HepG2 (cell line): ENCODE measurements around the gene GALR3. TPM values are rescaled to one million over a fixed set of nuclear protein-coding genes. Genes with fewer than 3 reads are reported as not detected.
A peak's percentile ranks its signal among the peaks of the same experiment; 100 is the strongest.

Experiments used
- FIP1L1 ChIP-seq: fragments of 200-400 bp; formaldehyde crosslinking; IDR thresholded peaks from 2 replicates; pipeline ENCODE4 v1.6.1; 2018; ENCODE audit warnings: low read depth, mild to moderate bottlenecking, low read length, moderate library complexity, borderline replicate concordance; ENCODE audit not compliant: insufficient read depth
- ZNF333 ChIP-seq: sonication (generic); formaldehyde crosslinking; IDR thresholded peaks from 2 replicates; pipeline ENCODE4 v1.4.0; 2020; ENCODE audit warnings: mild to moderate bottlenecking, missing genetic modification reagents, borderline replicate concordance
- ZNF563 ChIP-seq: sonication (generic); formaldehyde crosslinking; IDR thresholded peaks from 2 replicates; pipeline ENCODE4 v1.8.0; 2022; ENCODE audit warnings: mild to moderate bottlenecking, moderate library complexity, missing genetic modification reagents
- ZNF710 ChIP-seq: sonication (generic); formaldehyde crosslinking; IDR thresholded peaks from 2 replicates; pipeline ENCODE4 v1.5.0; 2020; ENCODE audit warnings: mild to moderate bottlenecking, missing genetic modification reagents, borderline replicate concordance
- polyA plus RNA-seq, 8 experiments: library from polyadenylated mRNA; depleted of rRNA in 3 of 8; stranded (reverse) in 7 of 8; unstranded in 1 of 8; fragments of >200 nt; fragmentation: Illumina TruSeq in 4 of 8; extraction: Trizol in 4 of 8; gene quantifications; 2 replicates each; pipeline versions ENCODE4 v1.2.1 to v1.2.3, GENCODE V29; 2011 to 2016; ENCODE audit warnings: low read depth in 4 of 8, missing spikeins in 1 of 8, mixed read lengths in 1 of 8; ENCODE audit not compliant: insufficient read depth in 1 of 8
- total RNA-seq, 5 experiments: library from RNA; depleted of rRNA; stranded (reverse); fragments of >200 nt; fragmentation: Illumina TruSeq; extraction: Trizol; gene quantifications; 2 replicates each; pipeline ENCODE4 v1.2.3, GENCODE V29; 2016; ENCODE audit warnings: low read depth in 1 of 5
- TF ChIP-seq, protein P1 (sequence below): sonication (generic); formaldehyde crosslinking; IDR thresholded peaks from 2 replicates; pipeline ENCODE4 v1.9.0; 2021; ENCODE audit warnings: missing genetic modification reagents, borderline replicate concordance
- TF ChIP-seq, protein P2 (sequence below), 2 experiments: sonication (generic) in 1 of 2; formaldehyde crosslinking in 1 of 2; IDR thresholded peaks; 2 replicates each; pipeline versions ENCODE4 v1.6.1 to v1.9.0; 2014 to 2022; ENCODE audit warnings: antibody characterized with exemption in 1 of 2, borderline replicate concordance in 1 of 2, inconsistent platforms in 1 of 2, low read depth in 1 of 2, missing genetic modification reagents in 1 of 2

The GALR3 gene
- total and polyA plus RNA-seq, 2 of the 13 experiments (the other 11 are each of a cell fraction or from before 2014, with no cell fraction given), result 0.13 TPM; not detected in 1

GRCh38 chr22:37843741-37844089 lies 20.5 kb downstream of the GALR3 start (continued):
- TF ChIP-seq ZNF710 (CRISPR knock-in tag) (peak; percentile 4; the same call in 1 of the 2 replicates), FIP1L1 (no peak), ZNF333 (no peak), ZNF563 (CRISPR knock-in tag) (peak; percentile 70; the same call in 1 of the 2 replicates)
- TF ChIP-seq, protein P1, sequence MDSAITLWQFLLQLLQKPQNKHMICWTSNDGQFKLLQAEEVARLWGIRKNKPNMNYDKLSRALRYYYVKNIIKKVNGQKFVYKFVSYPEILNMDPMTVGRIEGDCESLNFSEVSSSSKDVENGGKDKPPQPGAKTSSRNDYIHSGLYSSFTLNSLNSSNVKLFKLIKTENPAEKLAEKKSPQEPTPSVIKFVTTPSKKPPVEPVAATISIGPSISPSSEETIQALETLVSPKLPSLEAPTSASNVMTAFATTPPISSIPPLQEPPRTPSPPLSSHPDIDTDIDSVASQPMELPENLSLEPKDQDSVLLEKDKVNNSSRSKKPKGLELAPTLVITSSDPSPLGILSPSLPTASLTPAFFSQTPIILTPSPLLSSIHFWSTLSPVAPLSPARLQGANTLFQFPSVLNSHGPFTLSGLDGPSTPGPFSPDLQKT (CRISPR knock-in tag), result no peak
- TF ChIP-seq, protein P2, sequence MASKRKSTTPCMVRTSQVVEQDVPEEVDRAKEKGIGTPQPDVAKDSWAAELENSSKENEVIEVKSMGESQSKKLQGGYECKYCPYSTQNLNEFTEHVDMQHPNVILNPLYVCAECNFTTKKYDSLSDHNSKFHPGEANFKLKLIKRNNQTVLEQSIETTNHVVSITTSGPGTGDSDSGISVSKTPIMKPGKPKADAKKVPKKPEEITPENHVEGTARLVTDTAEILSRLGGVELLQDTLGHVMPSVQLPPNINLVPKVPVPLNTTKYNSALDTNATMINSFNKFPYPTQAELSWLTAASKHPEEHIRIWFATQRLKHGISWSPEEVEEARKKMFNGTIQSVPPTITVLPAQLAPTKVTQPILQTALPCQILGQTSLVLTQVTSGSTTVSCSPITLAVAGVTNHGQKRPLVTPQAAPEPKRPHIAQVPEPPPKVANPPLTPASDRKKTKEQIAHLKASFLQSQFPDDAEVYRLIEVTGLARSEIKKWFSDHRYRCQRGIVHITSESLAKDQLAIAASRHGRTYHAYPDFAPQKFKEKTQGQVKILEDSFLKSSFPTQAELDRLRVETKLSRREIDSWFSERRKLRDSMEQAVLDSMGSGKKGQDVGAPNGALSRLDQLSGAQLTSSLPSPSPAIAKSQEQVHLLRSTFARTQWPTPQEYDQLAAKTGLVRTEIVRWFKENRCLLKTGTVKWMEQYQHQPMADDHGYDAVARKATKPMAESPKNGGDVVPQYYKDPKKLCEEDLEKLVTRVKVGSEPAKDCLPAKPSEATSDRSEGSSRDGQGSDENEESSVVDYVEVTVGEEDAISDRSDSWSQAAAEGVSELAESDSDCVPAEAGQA (IDR thresholded peaks at IDR 0.05; ENCODE audit: low read depth), result no peak
- TF ChIP-seq, protein P2 (CRISPR knock-in tag; IDR thresholded peaks at IDR 0.05; ENCODE audit: borderline replicate concordance), result no peak
